ENCODE data around the gene GATB.

Gene GATB

GRCh38 chr4:151681085-151681484 lies 79.7 kb downstream of the GATB start:
- TF ChIP-seq CTCF (IDR thresholded peaks at IDR 0.05) = no peak

- TF ChIP-seq CTCF (IDR thresholded peaks at IDR 0.05) = no peak
Observed at GRCh38 chr4:151679231-151679630, 81.6 kb downstream of the GATB start.

DNA sequence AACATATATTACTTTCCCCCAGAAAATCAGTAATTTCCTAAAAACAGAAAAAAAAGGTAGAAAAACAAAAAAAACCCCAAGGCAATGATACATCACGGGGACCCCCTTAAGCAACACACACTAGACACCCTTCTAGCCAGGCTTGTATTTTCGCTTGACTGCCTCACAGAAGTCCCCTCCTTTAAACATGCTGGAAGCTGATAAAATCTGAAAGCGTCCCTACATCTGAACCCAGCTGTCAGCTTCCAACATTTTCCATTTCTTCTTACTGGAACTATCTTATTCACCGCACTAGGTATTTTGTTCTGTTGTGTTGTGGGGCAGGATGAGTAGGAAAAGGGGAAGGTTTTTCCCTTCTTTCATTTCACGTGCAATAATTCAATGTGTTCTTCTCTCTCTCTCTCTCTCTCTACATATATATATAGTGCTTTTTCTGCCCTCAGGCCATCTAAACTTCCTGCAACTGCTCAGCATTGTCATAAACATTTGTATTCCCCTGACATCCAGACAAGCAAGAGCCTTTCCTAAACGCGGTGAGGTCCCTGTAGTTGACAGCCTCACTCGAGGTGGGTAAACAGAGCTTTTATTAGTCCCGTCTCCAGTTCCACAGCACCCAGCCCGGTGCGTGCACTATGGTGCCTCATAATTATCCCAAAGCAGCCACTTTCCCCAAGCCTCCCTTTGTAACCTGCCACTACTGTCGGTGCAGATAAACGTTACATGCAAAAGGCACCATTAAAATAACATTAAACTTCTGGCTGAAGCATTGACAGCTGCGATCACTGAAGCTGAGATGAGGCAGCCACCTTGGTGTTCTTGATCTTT lies 82.5 kb downstream of the GATB start:
- TF ChIP-seq CTCF (IDR thresholded peaks at IDR 0.05) = no peak

- TF ChIP-seq CTCF (IDR thresholded peaks at IDR 0.05) = no peak
Observed at GRCh38 chr4:151677193-151677592, 83.6 kb downstream of the GATB start.

- TF ChIP-seq CTCF (IDR thresholded peaks at IDR 0.05) = no peak
Observed at GRCh38 chr4:151676301-151676700, 84.5 kb downstream of the GATB start.

GRCh38 chr4:151675411-151675971 lies 85.3 kb downstream of the GATB start:
- no peak for TF ChIP-seq CTCF (IDR thresholded peaks at IDR 0.05)

DNA sequence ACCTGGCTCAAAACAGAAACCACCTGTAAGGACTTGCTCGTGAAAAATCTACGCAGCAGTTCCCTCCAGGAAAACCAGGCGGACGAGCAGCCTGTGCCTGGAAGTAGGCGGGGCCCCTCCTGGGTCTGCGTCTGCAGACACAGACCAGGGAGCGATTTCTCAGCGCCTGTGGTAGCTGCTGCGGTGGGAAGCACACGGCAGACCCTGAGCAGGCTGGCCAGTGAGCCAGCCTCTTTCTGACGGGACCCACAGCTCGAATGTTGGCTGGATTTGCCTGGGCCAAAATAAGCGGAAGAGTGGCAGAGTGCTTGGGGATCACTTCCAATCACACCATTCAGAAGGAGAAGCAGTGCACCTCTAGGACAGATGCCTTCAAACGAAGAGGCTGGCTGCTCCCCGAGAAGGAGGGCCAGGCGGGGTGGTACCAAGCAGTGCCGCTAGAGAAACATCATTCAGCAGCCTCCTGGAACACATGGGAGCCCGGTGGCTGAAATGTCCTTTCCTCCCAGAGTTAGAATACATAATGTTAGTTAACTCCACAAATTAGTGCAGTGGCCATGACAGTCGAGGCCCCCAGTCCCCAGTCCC lies 85.9 kb downstream of the GATB start:
- no peak for TF ChIP-seq CTCF (IDR thresholded peaks at IDR 0.05)
